IMR-90 (cell line): Measurements from ENCODE around the gene ZXDC. TPM values are rescaled to one million over a fixed set of nuclear protein-coding genes. Genes with fewer than 3 reads are reported as not detected.

Experiments used
- ATAC-seq: fragments of 200-7000 bp; cut with Tn5 transposase; 2 replicates; pipeline ENCODE4 v1.9.1; 2020; ENCODE audit warnings: low read depth, mild to moderate bottlenecking, moderate library complexity
- BruUV-seq: library from RNA; stranded (reverse); fragments of 400-500 nt; replicated peaks from 2 replicates; lab custom pipeline; 2021; lab: Mats Ljungman, UMichigan
- CTCF ChIA-PET: fragments of 300-600 bp; formaldehyde crosslinking; extraction: SDS; loops from one replicate; lab custom pipeline; 2021; ENCODE audit warnings: antibody characterized with exemption; lab: Yijun Ruan, JAX
- POLR2A ChIA-PET: fragments of 300-600 bp; sonication (Branson Sonifier 250); formaldehyde crosslinking; loops from one replicate; lab custom pipeline; 2022; ENCODE audit warnings: antibody characterized with exemption; ENCODE audit not compliant: unreplicated experiment; lab: Charles Lee
- DNase-seq: peaks from one replicate; pipeline ENCODE4 v3.0.0; 2013
- H2AFZ ChIP-seq: replicated peaks from 2 replicates; pipeline ENCODE3; 2013; ENCODE audit warnings: low read length, mild to moderate bottlenecking; ENCODE audit not compliant: poor library complexity
- H2AK5ac ChIP-seq: 2 replicates; pipeline ENCODE4 v1.6.1; 2013; ENCODE audit warnings: low read depth, low read length, inconsistent platforms
- H2AK9ac ChIP-seq: replicated peaks from 2 replicates; pipeline ENCODE3; 2013; ENCODE audit warnings: mild to moderate bottlenecking, low read depth, low read length, moderate library complexity; ENCODE audit not compliant: poor library complexity
- H2BK120ac ChIP-seq: 2 replicates; pipeline ENCODE4 v1.6.1; 2013; ENCODE audit warnings: low read depth, low read length, inconsistent platforms
- H2BK15ac ChIP-seq: 3 replicates; pipeline ENCODE4 v1.6.1; 2013; ENCODE audit warnings: low read depth, low read length, inconsistent platforms
- H2BK20ac ChIP-seq: 2 replicates; pipeline ENCODE4 v1.6.1; 2013; ENCODE audit warnings: low read depth, mild to moderate bottlenecking, inconsistent platforms, low read length, moderate library complexity
- H2BK5ac ChIP-seq: 2 replicates; pipeline ENCODE4 v1.6.1; 2013; ENCODE audit warnings: mild to moderate bottlenecking, low read depth, low read length, inconsistent platforms; ENCODE audit not compliant: poor library complexity, severe bottlenecking
- H3K14ac ChIP-seq: replicated peaks from 2 replicates; pipeline ENCODE4 v1.6.1; 2013; ENCODE audit warnings: low read depth, low read length, inconsistent platforms
- H3K18ac ChIP-seq: 2 replicates; pipeline ENCODE4 v1.6.1; 2013; ENCODE audit warnings: low read depth, low read length, control low read depth
- H3K23ac ChIP-seq: 2 replicates; pipeline ENCODE4 v1.6.1; 2013; ENCODE audit warnings: low read depth, low read length, inconsistent platforms
- H3K27ac ChIP-seq: 2 replicates; pipeline ENCODE4 v1.5.1; 2013; ENCODE audit warnings: mild to moderate bottlenecking, control low read depth, low read length; ENCODE audit not compliant: insufficient read depth
- H3K27me3 ChIP-seq: 2 replicates; pipeline ENCODE4 v1.6.1; 2013; ENCODE audit warnings: low read length; ENCODE audit not compliant: control insufficient read depth, insufficient read depth
- H3K36me3 ChIP-seq: 2 replicates; pipeline ENCODE4 v1.6.1; 2013; ENCODE audit warnings: low read length, mixed read lengths; ENCODE audit not compliant: control insufficient read depth, insufficient read depth
- H3K4ac ChIP-seq: 2 replicates; pipeline ENCODE4 v1.6.1; 2013; ENCODE audit warnings: low read depth, low read length, inconsistent platforms
- H3K4me1 ChIP-seq: 2 replicates; pipeline ENCODE4 v1.6.1; 2013; ENCODE audit warnings: low read length, mixed read lengths; ENCODE audit not compliant: control insufficient read depth, insufficient read depth
- H3K4me2 ChIP-seq: 2 replicates; pipeline ENCODE4 v1.6.1; 2013; ENCODE audit warnings: low read depth, mild to moderate bottlenecking, control low read depth, low read length, moderate library complexity
- H3K4me3 ChIP-seq: 2 replicates; pipeline ENCODE4 v1.5.1; 2013; ENCODE audit warnings: low read depth, mild to moderate bottlenecking, control low read depth, low read length, moderate library complexity; ENCODE audit not compliant: insufficient read depth
- H3K56ac ChIP-seq: 2 replicates; pipeline ENCODE4 v1.6.1; 2013; ENCODE audit warnings: low read length, inconsistent platforms; ENCODE audit not compliant: insufficient read depth; ENCODE audit errors: extremely low read depth
- H3K79me1 ChIP-seq, 2 experiments: 2 replicates each; pipeline ENCODE4 v1.6.1; 2013; ENCODE audit warnings: low read length in 2 of 2, inconsistent platforms in 1 of 2, low read depth in 1 of 2
- H3K9ac ChIP-seq: 2 replicates; pipeline ENCODE4 v1.6.1; 2013; ENCODE audit warnings: low read depth, low read length, control low read depth
- H3K9me1 ChIP-seq: 2 replicates; pipeline ENCODE4 v1.6.1; 2013; ENCODE audit warnings: low read length, inconsistent platforms; ENCODE audit not compliant: insufficient read depth
- H3K9me3 ChIP-seq: 2 replicates; pipeline ENCODE4 v1.6.1; 2013; ENCODE audit warnings: low read length; ENCODE audit not compliant: control insufficient read depth, insufficient read depth
- H4K20me1 ChIP-seq: 2 replicates; pipeline ENCODE4 v1.6.1; 2013; ENCODE audit warnings: low read length, inconsistent platforms; ENCODE audit not compliant: insufficient read depth
- H4K5ac ChIP-seq: 2 replicates; pipeline ENCODE4 v1.6.1; 2013; ENCODE audit warnings: mild to moderate bottlenecking, low read depth, low read length, control low read depth
- H4K8ac ChIP-seq, 2 experiments: 2 replicates each; pipeline ENCODE4 v1.6.1; 2013; ENCODE audit warnings: low read depth in 2 of 2, low read length in 2 of 2, control low read depth in 1 of 2, inconsistent platforms in 1 of 2
- H4K91ac ChIP-seq: 2 replicates; pipeline ENCODE4 v1.6.1; 2013; ENCODE audit warnings: low read depth, low read length, inconsistent platforms; ENCODE audit not compliant: insufficient read depth
- POLR2A ChIP-seq: IDR thresholded peaks from 2 replicates; pipeline ENCODE4 v1.6.1; 2012; ENCODE audit warnings: mild to moderate bottlenecking, low read depth, low read length
- WGBS, 2 experiments: methylation state at CpG; one replicate each; pipeline versions ENCODE4 v1.1.5 to v1.1.7; 2013; ENCODE audit warnings: missing lambda C conversion rate in 2 of 2; ENCODE audit not compliant: insufficient read length in 1 of 2; ENCODE audit errors: extremely low coverage in 2 of 2; 5-methylcytosine and 5-hydroxymethylcytosine counted together
- dilution Hi-C: fragments of 300-500 bp; cut with HindIII; formaldehyde crosslinking; loops from one replicate; pipeline ENCODE4 v1.14.3; 2018; ENCODE audit warnings: low sequenced_read_pairs; ENCODE audit not compliant: unreplicated experiment
- in situ Hi-C: fragments of 300-500 bp; cut with MboI; formaldehyde crosslinking; loops from 3 replicates; pipeline ENCODE4 v1.14.3; 2019; ENCODE audit warnings: low sequenced_read_pairs, inconsistent platforms, mixed read lengths
- intact Hi-C: fragments of 100-400 bp; cut with micrococcal nuclease; formaldehyde crosslinking; loops from 2 replicates; pipeline ENCODE4 v1.10.0; 2022
- polyA plus RNA-seq, 3 experiments: library from polyadenylated mRNA; depleted of rRNA; stranded (reverse); fragments of >200 nt; gene quantifications; 2 replicates each; pipeline ENCODE4 v1.2.3, GENCODE V29; 2012; ENCODE audit warnings: low replicate concordance in 1 of 3
- total RNA-seq: library from RNA; depleted of rRNA; stranded (reverse); fragments of >200 nt; gene quantifications from 2 replicates; pipeline ENCODE4 v1.2.3, GENCODE V29; 2012
- TF ChIP-seq, protein P1 (sequence below): fragments of 150-350 bp; IDR thresholded peaks from 2 replicates; pipeline ENCODE4 v1.6.1; 2017; ENCODE audit warnings: mild to moderate bottlenecking, antibody characterized with exemption, low read length, low read depth

Gene ZXDC
- total and polyA plus RNA-seq, 2 of the 4 experiments (the other 2 are of a cell fraction): 11.5 to 14.3 TPM

- no peaks in the 10 kb centered on the region for H4K20me1 ChIP-seq
- no peak overlapping the region for H3K4me3 ChIP-seq
- TF ChIP-seq POLR2A: no peak
- TF ChIP-seq, protein P1, sequence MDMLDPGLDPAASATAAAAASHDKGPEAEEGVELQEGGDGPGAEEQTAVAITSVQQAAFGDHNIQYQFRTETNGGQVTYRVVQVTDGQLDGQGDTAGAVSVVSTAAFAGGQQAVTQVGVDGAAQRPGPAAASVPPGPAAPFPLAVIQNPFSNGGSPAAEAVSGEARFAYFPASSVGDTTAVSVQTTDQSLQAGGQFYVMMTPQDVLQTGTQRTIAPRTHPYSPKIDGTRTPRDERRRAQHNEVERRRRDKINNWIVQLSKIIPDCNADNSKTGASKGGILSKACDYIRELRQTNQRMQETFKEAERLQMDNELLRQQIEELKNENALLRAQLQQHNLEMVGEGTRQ: no peak
- H3K23ac ChIP-seq: no peak overlapping the region
- H4K8ac ChIP-seq: no peak overlapping the region
- H2BK120ac ChIP-seq: no peak overlapping the region
- no peaks in the 10 kb centered on the region for H3K9me3 ChIP-seq
- no peak overlapping the region for H2BK20ac ChIP-seq
- ChIA-PET CTCF (no interaction called here), POLR2A (no interaction called here)
- dilution Hi-C loops (no loop called here), intact Hi-C loops (loop anchor here (5.0 kb wide), 3 partner anchors 233 to 463 kb away; partner anchors contain the start of gene PLXNA1), in situ Hi-C loops (loop anchor here (10.0 kb wide), 1 partner anchor 935 kb away; no protein-coding TSS in a partner anchor)
- no peak for ATAC-seq
- H3K4ac ChIP-seq: no peak overlapping the region
- no peak overlapping the region for H3K14ac ChIP-seq
- H3K4me2 ChIP-seq: no peak overlapping the region
- 60% methylated on average over 1 of the region's 10 CpGs; no CpG with 5 or more reads in 1 of the 2 experiments for WGBS, 2 experiments
- no peak overlapping the region for H2BK5ac ChIP-seq
- DNase-seq: no peak
- no peak overlapping the region for H4K5ac ChIP-seq
- H2AK9ac ChIP-seq: no peak overlapping the region
- no peaks in the 10 kb centered on the region; the same call in 1 of the 2 replicates for H3K4me1 ChIP-seq
- no peak overlapping the region for H4K91ac ChIP-seq
- no peak overlapping the region for H2AK5ac ChIP-seq
- H3K18ac ChIP-seq: no peak overlapping the region
- H3K79me1 ChIP-seq: no peaks in the 10 kb centered on the region
- H2AFZ ChIP-seq: no peak overlapping the region
- H2BK15ac ChIP-seq: no peak overlapping the region
- no peak overlapping the region for H3K56ac ChIP-seq
- no peaks in the 10 kb centered on the region; the same call in 1 of the 2 replicates for H3K9me1 ChIP-seq
- no TSS peak for BruUV-seq
- peaks cover 37% of the 10 kb centered on the region for H3K27me3 ChIP-seq
- no peak overlapping the region for H3K9ac ChIP-seq
- H3K27ac ChIP-seq: no peak overlapping the region
- no peaks in the 10 kb centered on the region for H3K36me3 ChIP-seq
These were observed 44.1 kb upstream of the ZXDC start for GRCh38 chr3:126519506-126520455.
